ENCODE results near the gene FAM229A. TPM values are rescaled to one million over a fixed set of nuclear protein-coding genes. Genes with fewer than 3 reads are reported as not detected.

The FAM229A gene
- total RNA-seq, 4 donors from 2014 or later, result 9.4 to 23.5 (median 16.3) TPM

DNA sequence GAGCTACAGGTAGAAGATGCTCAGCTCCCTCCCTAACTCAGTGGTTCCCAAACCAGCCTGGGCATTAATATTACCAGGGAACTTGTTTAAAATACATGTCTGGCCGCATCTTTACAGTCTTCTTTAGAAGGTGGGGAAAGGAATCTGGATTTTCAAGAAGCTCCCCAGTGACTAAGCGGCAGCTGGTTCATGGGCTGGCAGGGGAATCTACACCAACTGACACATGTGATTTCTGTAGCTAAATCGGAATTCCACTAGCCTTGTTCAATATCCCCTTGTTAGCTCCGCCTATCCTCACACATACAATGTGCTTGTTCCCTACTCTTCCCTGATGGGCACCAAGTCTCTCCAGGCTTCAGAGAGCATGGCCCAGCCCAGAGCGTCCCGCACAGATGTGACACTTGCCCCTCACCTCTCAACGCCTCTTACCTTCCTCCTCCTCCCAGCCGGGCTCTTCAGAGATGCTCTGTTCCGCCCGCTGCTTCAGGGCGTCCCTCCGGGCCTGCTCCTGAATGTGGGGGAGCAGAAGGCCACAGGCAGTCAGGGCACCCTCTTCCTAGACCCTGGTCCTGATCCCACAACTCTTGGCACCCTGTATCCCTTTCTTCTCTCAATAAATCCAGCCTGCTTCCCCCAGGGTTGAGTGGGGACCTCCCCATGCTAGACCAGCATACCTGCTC lies 15.4 kb upstream of the FAM229A start:
- no peak for DNase-seq (ENCODE audit: low spot score in 2 of 2)
- peaks cover 0 to 11% (median 0%) of the 10 kb centered on the region in 4 donors for H3K4me1 ChIP-seq
- TF ChIP-seq, protein P1, sequence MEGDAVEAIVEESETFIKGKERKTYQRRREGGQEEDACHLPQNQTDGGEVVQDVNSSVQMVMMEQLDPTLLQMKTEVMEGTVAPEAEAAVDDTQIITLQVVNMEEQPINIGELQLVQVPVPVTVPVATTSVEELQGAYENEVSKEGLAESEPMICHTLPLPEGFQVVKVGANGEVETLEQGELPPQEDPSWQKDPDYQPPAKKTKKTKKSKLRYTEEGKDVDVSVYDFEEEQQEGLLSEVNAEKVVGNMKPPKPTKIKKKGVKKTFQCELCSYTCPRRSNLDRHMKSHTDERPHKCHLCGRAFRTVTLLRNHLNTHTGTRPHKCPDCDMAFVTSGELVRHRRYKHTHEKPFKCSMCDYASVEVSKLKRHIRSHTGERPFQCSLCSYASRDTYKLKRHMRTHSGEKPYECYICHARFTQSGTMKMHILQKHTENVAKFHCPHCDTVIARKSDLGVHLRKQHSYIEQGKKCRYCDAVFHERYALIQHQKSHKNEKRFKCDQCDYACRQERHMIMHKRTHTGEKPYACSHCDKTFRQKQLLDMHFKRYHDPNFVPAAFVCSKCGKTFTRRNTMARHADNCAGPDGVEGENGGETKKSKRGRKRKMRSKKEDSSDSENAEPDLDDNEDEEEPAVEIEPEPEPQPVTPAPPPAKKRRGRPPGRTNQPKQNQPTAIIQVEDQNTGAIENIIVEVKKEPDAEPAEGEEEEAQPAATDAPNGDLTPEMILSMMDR (IDR thresholded peaks at IDR 0.05), result no peak
- no peak for TF ChIP-seq POLR2A (IDR thresholded peaks at IDR 0.05)
- TF ChIP-seq EP300 (IDR thresholded peaks at IDR 0.05), result no peak
- no peak overlapping the region for H3K27ac ChIP-seq
- peaks cover 2 to 100% (median 35%) of the 10 kb centered on the region in 3 donors for H3K36me3 ChIP-seq
- H3K9me3 ChIP-seq, result no peaks in the 10 kb centered on the region
- no peak overlapping the region for H3K4me3 ChIP-seq
- no peaks in the 10 kb centered on the region for H3K27me3 ChIP-seq
- 85 to 92% methylated on average over 12 of the region's 12 CpGs for WGBS, 2 donors

DNA sequence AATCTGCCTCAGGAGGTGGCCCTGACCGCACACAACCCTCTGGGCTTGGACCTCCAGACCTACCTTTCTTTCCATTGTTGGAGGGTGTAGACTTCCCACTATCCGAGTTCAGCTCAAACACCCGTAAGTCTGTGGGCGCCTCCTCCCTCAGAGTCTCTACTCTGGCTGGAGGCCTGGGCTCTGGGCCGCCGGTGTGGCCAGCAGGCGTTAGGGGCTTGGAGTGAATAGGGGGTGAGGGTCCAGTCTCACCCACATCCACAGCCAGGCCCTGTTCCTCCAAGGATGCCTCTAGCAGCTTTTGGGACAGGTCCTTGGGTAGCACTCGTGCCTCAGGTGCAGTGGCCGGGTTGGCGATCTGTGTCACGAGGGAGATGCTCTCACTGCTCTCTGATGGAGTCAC lies 13.9 kb upstream of the FAM229A start:
- DNase-seq (ENCODE audit: low spot score in 2 of 2), result no peak

DNA sequence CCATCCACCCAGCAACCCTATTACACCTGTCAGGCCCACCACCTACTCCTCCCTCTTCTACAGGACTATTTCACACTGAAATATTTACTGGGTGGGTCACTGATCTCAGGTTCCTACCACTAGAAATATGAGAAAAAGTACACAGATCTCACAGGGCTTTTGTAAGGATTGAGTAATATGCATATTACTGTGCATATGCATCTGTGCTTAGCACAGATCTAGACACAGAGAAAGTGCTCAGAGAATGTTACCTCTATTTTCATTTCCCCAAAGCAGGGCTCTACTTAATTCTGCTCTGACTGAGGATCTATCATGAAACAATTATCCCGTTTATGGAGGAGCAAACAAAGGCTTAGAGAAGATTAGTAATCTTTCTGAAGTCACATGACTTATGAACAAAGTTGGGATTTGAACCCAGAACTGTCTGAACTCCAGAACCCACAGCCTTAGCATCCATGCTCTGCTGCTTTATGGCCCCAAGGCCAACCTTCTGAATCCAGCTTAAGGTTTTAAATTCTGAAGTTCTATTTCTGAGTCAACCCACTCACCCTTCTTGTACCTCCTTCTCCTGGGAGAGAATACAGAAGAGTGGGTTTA lies 11.8 kb upstream of the FAM229A start:
- no peak overlapping the region for H3K4me3 ChIP-seq

More for the DNA sequence above, 13.9 kb upstream of the FAM229A start:
- Histone ChIP-seq H3K36me3 (peaks cover 2 to 99% (median 27%) of the 10 kb centered on the region in 3 donors), H3K27ac (no peak overlapping the region), H3K4me3 (no peak overlapping the region), H3K9me3 (no peaks in the 10 kb centered on the region), H3K27me3 (no peaks in the 10 kb centered on the region), H3K4me1 (peaks cover 0 to 11% (median 0%) of the 10 kb centered on the region in 4 donors)
- 92 to 96% methylated on average over 9 to 11 of the region's 11 CpGs for WGBS, 2 donors
- TF ChIP-seq EP300 (IDR thresholded peaks at IDR 0.05) (no peak), POLR2A (IDR thresholded peaks at IDR 0.05) (no peak)
- TF ChIP-seq, protein P1 (IDR thresholded peaks at IDR 0.05), result no peak

GRCh38 chr1:32372149-32372756 lies 10.0 kb upstream of the FAM229A start:
- Histone ChIP-seq H3K9me3 (no peaks in the 10 kb centered on the region), H3K27me3 (no peaks in the 10 kb centered on the region), H3K36me3 (peaks cover 2 to 96% (median 7%) of the 10 kb centered on the region in 3 donors), H3K4me1 (no peaks in the 10 kb centered on the region), H3K27ac (no peak overlapping the region), H3K4me3 (no peak overlapping the region)
- WGBS, 2 donors, result 78 to 87% methylated on average over 5 of the region's 5 CpGs
- DNase-seq (ENCODE audit: low spot score in 2 of 2), result no peak
- TF ChIP-seq EP300 (IDR thresholded peaks at IDR 0.05) (no peak), POLR2A (IDR thresholded peaks at IDR 0.05) (no peak)
- TF ChIP-seq, protein P1 (IDR thresholded peaks at IDR 0.05), result no peak

More for the DNA sequence above, 11.8 kb upstream of the FAM229A start:
- Histone ChIP-seq H3K27ac (no peak overlapping the region), H3K36me3 (peaks cover 2 to 96% (median 21%) of the 10 kb centered on the region in 3 donors), H3K4me1 (no peaks in the 10 kb centered on the region), H3K9me3 (no peaks in the 10 kb centered on the region), H3K27me3 (no peaks in the 10 kb centered on the region)
- no peak for DNase-seq (ENCODE audit: low spot score in 2 of 2)
- WGBS, 2 donors, result 50 to 61% methylated on average over 1 of the region's 1 CpG
- no peak for TF ChIP-seq POLR2A (IDR thresholded peaks at IDR 0.05)

DNA sequence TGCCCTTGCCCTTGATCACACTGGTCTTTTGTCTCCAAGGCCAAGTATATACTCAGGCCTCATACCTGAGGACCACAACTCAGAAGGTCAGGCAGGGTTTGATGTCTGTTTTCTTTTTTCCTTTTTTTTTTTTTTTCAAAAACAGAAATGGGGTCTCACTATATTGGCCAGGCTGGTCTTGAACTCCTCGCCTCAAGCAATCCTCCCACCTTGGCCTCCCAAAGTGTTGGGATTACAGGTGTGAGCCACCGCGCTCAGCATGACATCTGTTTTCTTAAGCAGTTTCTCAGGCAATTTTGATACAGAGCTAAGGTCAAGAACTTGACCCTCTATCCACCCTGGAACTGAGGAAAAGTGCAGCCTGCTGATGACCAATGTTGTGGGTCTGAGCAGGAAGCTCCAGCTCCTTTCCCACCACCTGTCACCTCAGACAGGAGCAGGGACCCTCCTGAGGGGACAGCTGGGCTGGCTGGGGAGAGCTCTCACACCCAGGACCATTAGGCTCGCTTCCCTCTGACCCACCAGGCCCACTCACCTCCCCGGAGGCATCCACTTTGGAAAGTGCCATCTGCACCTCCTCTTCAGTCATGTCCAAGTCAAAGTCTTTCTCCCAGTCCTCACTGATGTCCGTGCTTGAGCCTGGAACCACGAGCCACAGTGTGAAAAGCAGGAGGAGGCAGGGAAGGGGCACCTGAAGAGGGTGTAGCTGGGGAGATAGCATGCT lies 5.8 kb upstream of the FAM229A start:
- H3K4me1 ChIP-seq, result no peaks in the 10 kb centered on the region
- H3K27ac ChIP-seq, result no peak overlapping the region
- no peak overlapping the region for H3K4me3 ChIP-seq
- H3K36me3 ChIP-seq, result peaks cover 0 to 96% (median 18%) of the 10 kb centered on the region in 3 donors
- H3K27me3 ChIP-seq, result no peaks in the 10 kb centered on the region
- 96% methylated on average over 7 of the region's 7 CpGs for WGBS, 2 donors
- no peaks in the 10 kb centered on the region for H3K9me3 ChIP-seq
- no peak for DNase-seq (ENCODE audit: low spot score in 2 of 2)
- TF ChIP-seq EP300 (IDR thresholded peaks at IDR 0.05), result no peak
- TF ChIP-seq POLR2A (IDR thresholded peaks at IDR 0.05), result no peak
- TF ChIP-seq, protein P1 (IDR thresholded peaks at IDR 0.05), result no peak

Data from tibial nerve (tissue), 4 donors.